Astrocyte (in vitro differentiated cells and primary cell): ENCODE results near the gene LRP1B. TPM values are rescaled to one million over a fixed set of nuclear protein-coding genes. Genes with fewer than 3 reads are reported as not detected.

ENCODE experiments used
- DNase-seq: peaks from one replicate; pipeline ENCODE4 v3.0.0-alpha.2; 2010; ENCODE audit warnings: low read depth
- FAIRE-seq: peaks from 2 replicates; lab custom pipeline; 2011; peaks lifted over from hg19 to GRCh38; lab: Jason Lieb, UNC
- H2AFZ ChIP-seq: 2 replicates; pipeline ENCODE4 v1.6.0; 2012; ENCODE audit warnings: low read depth, low read length, inconsistent platforms
- H3K27ac ChIP-seq: 2 replicates; pipeline ENCODE4 v1.5.1; 2011; ENCODE audit warnings: low read depth, low read length, inconsistent platforms
- H3K27me3 ChIP-seq: 2 replicates; pipeline ENCODE4 v1.6.0; 2011; ENCODE audit warnings: low read length, inconsistent platforms; ENCODE audit not compliant: insufficient read depth
- H3K36me3 ChIP-seq: 2 replicates; pipeline ENCODE4 v1.5.1; 2011; ENCODE audit warnings: low read length, inconsistent platforms; ENCODE audit not compliant: insufficient read depth
- H3K4me1 ChIP-seq: 2 replicates; pipeline ENCODE4 v1.5.1; 2011; ENCODE audit warnings: low read length, inconsistent platforms; ENCODE audit not compliant: insufficient read depth
- H3K4me2 ChIP-seq: 2 replicates; pipeline ENCODE4 v1.6.0; 2012; ENCODE audit warnings: low read length, inconsistent platforms
- H3K4me3 ChIP-seq: 2 replicates; pipeline ENCODE4 v1.5.1; 2011; ENCODE audit warnings: low read depth, mild to moderate bottlenecking, low read length, inconsistent platforms; ENCODE audit not compliant: insufficient read depth
- H3K79me2 ChIP-seq: 2 replicates; pipeline ENCODE4 v1.6.0; 2012; ENCODE audit warnings: mild to moderate bottlenecking, low read length, inconsistent platforms; ENCODE audit not compliant: insufficient read depth
- H3K9ac ChIP-seq: 2 replicates; pipeline ENCODE4 v1.6.0; 2012; ENCODE audit warnings: mild to moderate bottlenecking, low read length, inconsistent platforms
- H3K9me3 ChIP-seq: 2 replicates; pipeline ENCODE4 v1.5.1; 2012; ENCODE audit warnings: low read depth, mild to moderate bottlenecking, low read length, inconsistent platforms; ENCODE audit not compliant: insufficient read depth
- H4K20me1 ChIP-seq: 2 replicates; pipeline ENCODE4 v1.6.0; 2012; ENCODE audit warnings: low read length, inconsistent platforms; ENCODE audit not compliant: insufficient read depth
- H3K27ac Mint-ChIP-seq: one replicate; pipeline ENCODE4 v1.8.0; 2021; ENCODE audit warnings: mild to moderate bottlenecking, mixed read lengths; ENCODE audit not compliant: unreplicated experiment
- H3K27me3 Mint-ChIP-seq: one replicate; pipeline ENCODE4 v1.8.0; 2021; ENCODE audit warnings: low read depth, mixed read lengths; ENCODE audit not compliant: unreplicated experiment
- H3K36me3 Mint-ChIP-seq: one replicate; pipeline ENCODE4 v1.8.0; 2021; ENCODE audit warnings: low read depth, mixed read lengths; ENCODE audit not compliant: unreplicated experiment
- H3K4me1 Mint-ChIP-seq: one replicate; pipeline ENCODE4 v1.8.0; 2021; ENCODE audit warnings: low read depth, mixed read lengths; ENCODE audit not compliant: unreplicated experiment
- H3K4me3 Mint-ChIP-seq: one replicate; pipeline ENCODE4 v1.8.0; 2021; ENCODE audit warnings: mild to moderate bottlenecking, moderate library complexity, mixed read lengths; ENCODE audit not compliant: unreplicated experiment
- H3K9me3 Mint-ChIP-seq: one replicate; pipeline ENCODE4 v1.8.0; 2021; ENCODE audit warnings: mild to moderate bottlenecking, mixed read lengths; ENCODE audit not compliant: unreplicated experiment
- CTCF ChIP-seq: IDR thresholded peaks from 2 replicates; pipeline ENCODE4 v1.5.1; 2011; ENCODE audit warnings: low read depth, mild to moderate bottlenecking, inconsistent platforms, low read length, moderate library complexity; ENCODE audit not compliant: insufficient read depth
- EZH2 ChIP-seq: IDR thresholded peaks from 2 replicates; pipeline ENCODE4 v1.6.1; 2012; ENCODE audit warnings: mild to moderate bottlenecking, low read length, inconsistent platforms; ENCODE audit not compliant: insufficient read depth
- total RNA-seq: library from RNA; stranded (reverse); gene quantifications from 2 replicates; pipeline ENCODE4 v1.2.1, GENCODE V29; 2021

Gene LRP1B
- total RNA-seq, 1 donor from 2014 or later, result 1.5 TPM

GRCh38 chr2:142044197-142044596, 86.6 kb downstream of the LRP1B start:
- H3K4me2 ChIP-seq, result peak overlapping the region; percentile 32
- H3K9ac ChIP-seq, result no peak overlapping the region
- no peak overlapping the region for H3K4me3 ChIP-seq
- H3K9me3 ChIP-seq, result no peaks in the 10 kb centered on the region
- peaks cover 36% of the 10 kb centered on the region for H3K4me1 ChIP-seq
- FAIRE-seq, result no peak
- peak; percentile 73 for DNase-seq
- no peak overlapping the region for H2AFZ ChIP-seq
- H3K9me3 Mint-ChIP-seq, result no peaks in the 10 kb centered on the region
- no peak overlapping the region for H3K27ac Mint-ChIP-seq
- H3K27me3 ChIP-seq, result no peaks in the 10 kb centered on the region
- H3K36me3 ChIP-seq, result no peaks in the 10 kb centered on the region
- H3K4me1 Mint-ChIP-seq, result peaks cover 18% of the 10 kb centered on the region
- H3K79me2 ChIP-seq, result no peaks in the 10 kb centered on the region
- H3K36me3 Mint-ChIP-seq, result no peaks in the 10 kb centered on the region
- TF ChIP-seq EZH2, result no peak
- no peak for TF ChIP-seq CTCF
- H3K4me3 Mint-ChIP-seq, result no peak overlapping the region
- peak overlapping the region; percentile 12 for H3K27ac ChIP-seq
- no peaks in the 10 kb centered on the region for H3K27me3 Mint-ChIP-seq
- no peaks in the 10 kb centered on the region for H4K20me1 ChIP-seq

- no peaks in the 10 kb centered on the region for H3K9me3 ChIP-seq
- H3K4me3 ChIP-seq, result no peak overlapping the region
- H3K4me1 ChIP-seq, result peaks cover 48% of the 10 kb centered on the region
- no peaks in the 10 kb centered on the region for H3K9me3 Mint-ChIP-seq
- H3K4me1 Mint-ChIP-seq, result peaks cover 30% of the 10 kb centered on the region
- no peak overlapping the region for H3K4me3 Mint-ChIP-seq
- peak overlapping the region; percentile 4 for H3K27ac ChIP-seq
- peak overlapping the region; percentile 21 for H3K4me2 ChIP-seq
- no peaks in the 10 kb centered on the region for H3K36me3 Mint-ChIP-seq
- H3K27me3 Mint-ChIP-seq, result no peaks in the 10 kb centered on the region
- FAIRE-seq (no peak), DNase-seq (peak; percentile 68)
- no peaks in the 10 kb centered on the region for H3K36me3 ChIP-seq
- no peak for TF ChIP-seq CTCF
- TF ChIP-seq EZH2, result no peak
- H3K27me3 ChIP-seq, result no peaks in the 10 kb centered on the region
- H3K79me2 ChIP-seq, result no peaks in the 10 kb centered on the region
- no peak overlapping the region for H3K9ac ChIP-seq
- no peaks in the 10 kb centered on the region for H4K20me1 ChIP-seq
- H3K27ac Mint-ChIP-seq, result no peak overlapping the region
- no peak overlapping the region for H2AFZ ChIP-seq
These were observed 88.1 kb downstream of the LRP1B start for GRCh38 chr2:142042536-142043199.

- H3K4me3 Mint-ChIP-seq, result no peak overlapping the region
- H3K27ac ChIP-seq, result peak overlapping the region; percentile 60
- no peaks in the 10 kb centered on the region for H3K9me3 ChIP-seq
- no peaks in the 10 kb centered on the region for H3K27me3 ChIP-seq
- no peaks in the 10 kb centered on the region for H3K27me3 Mint-ChIP-seq
- H3K4me3 ChIP-seq, result no peak overlapping the region
- peaks cover 54% of the 10 kb centered on the region for H3K4me1 ChIP-seq
- no peak overlapping the region for H2AFZ ChIP-seq
- peak overlapping the region; percentile 21 for H3K4me2 ChIP-seq
- no peak for FAIRE-seq
- TF ChIP-seq CTCF, result no peak
- H3K27ac Mint-ChIP-seq, result no peak overlapping the region
- no peaks in the 10 kb centered on the region for H3K79me2 ChIP-seq
- H4K20me1 ChIP-seq, result no peaks in the 10 kb centered on the region
- H3K9me3 Mint-ChIP-seq, result no peaks in the 10 kb centered on the region
- H3K36me3 ChIP-seq, result no peaks in the 10 kb centered on the region
- peak; percentile 82 for DNase-seq
- peaks cover 36% of the 10 kb centered on the region for H3K4me1 Mint-ChIP-seq
- no peaks in the 10 kb centered on the region for H3K36me3 Mint-ChIP-seq
- H3K9ac ChIP-seq, result no peak overlapping the region
These were observed 88.8 kb downstream of the LRP1B start for GRCh38 chr2:142041996-142042395.
